ENCODE results near the gene LRIT1.

Gene LRIT1

GRCh38 chr10:84205049-84205852, 36.1 kb downstream of the LRIT1 start:
- peak; percentile 82 for TF ChIP-seq CTCF (IDR thresholded peaks at IDR 0.05; ENCODE audit: poor library complexity, severe bottlenecking)
- DNase-seq (ENCODE audit: low spot score) (no peak), ATAC-seq (ENCODE audit: low read depth) (peak; percentile 73)
- no peak overlapping the region for H3K27ac ChIP-seq (ENCODE audit: poor library complexity, severe bottlenecking)
- H3K4me3 ChIP-seq (ENCODE audit: severe bottlenecking) = no peak overlapping the region
- H3K9me3 ChIP-seq (ENCODE audit: severe bottlenecking) = no peaks in the 10 kb centered on the region
- no peaks in the 10 kb centered on the region for H3K36me3 ChIP-seq (ENCODE audit: low read depth)
- no peaks in the 10 kb centered on the region for H3K27me3 ChIP-seq (ENCODE audit: insufficient read depth, poor library complexity, severe bottlenecking)
- H3K4me1 ChIP-seq (ENCODE audit: insufficient read depth, poor library complexity, severe bottlenecking) = no peaks in the 10 kb centered on the region

- ATAC-seq (ENCODE audit: low read depth) (no peak), DNase-seq (ENCODE audit: low spot score) (no peak)
- Histone ChIP-seq H3K36me3 (ENCODE audit: low read depth) (no peaks in the 10 kb centered on the region), H3K27ac (ENCODE audit: poor library complexity, severe bottlenecking) (no peak overlapping the region), H3K9me3 (ENCODE audit: severe bottlenecking) (no peaks in the 10 kb centered on the region), H3K4me1 (ENCODE audit: insufficient read depth, poor library complexity, severe bottlenecking) (no peaks in the 10 kb centered on the region), H3K27me3 (ENCODE audit: insufficient read depth, poor library complexity, severe bottlenecking) (no peaks in the 10 kb centered on the region), H3K4me3 (ENCODE audit: severe bottlenecking) (no peak overlapping the region)
- TF ChIP-seq CTCF (IDR thresholded peaks at IDR 0.05; ENCODE audit: poor library complexity, severe bottlenecking) = no peak
Measured at GRCh38 chr10:84204610-84205009, 36.7 kb downstream of the LRIT1 start.

GRCh38 chr10:84204122-84204521, 37.2 kb downstream of the LRIT1 start:
- Histone ChIP-seq H3K4me1 (ENCODE audit: insufficient read depth, poor library complexity, severe bottlenecking) (no peaks in the 10 kb centered on the region), H3K36me3 (ENCODE audit: low read depth) (no peaks in the 10 kb centered on the region), H3K27ac (ENCODE audit: poor library complexity, severe bottlenecking) (no peak overlapping the region), H3K4me3 (ENCODE audit: severe bottlenecking) (no peak overlapping the region), H3K27me3 (ENCODE audit: insufficient read depth, poor library complexity, severe bottlenecking) (no peaks in the 10 kb centered on the region), H3K9me3 (ENCODE audit: severe bottlenecking) (no peaks in the 10 kb centered on the region)
- DNase-seq (ENCODE audit: low spot score) (no peak), ATAC-seq (ENCODE audit: low read depth) (0 out of 3 replicates have a peak, but pooled peaks have one; percentile 15)
- TF ChIP-seq CTCF (IDR thresholded peaks at IDR 0.05; ENCODE audit: poor library complexity, severe bottlenecking) = no peak

GRCh38 chr10:84202349-84202748, 39.0 kb downstream of the LRIT1 start:
- no peak overlapping the region for H3K27ac ChIP-seq (ENCODE audit: poor library complexity, severe bottlenecking)
- TF ChIP-seq CTCF (IDR thresholded peaks at IDR 0.05; ENCODE audit: poor library complexity, severe bottlenecking) = no peak
- DNase-seq (ENCODE audit: low spot score) (no peak), ATAC-seq (ENCODE audit: low read depth) (no peak)
- no peaks in the 10 kb centered on the region for H3K4me1 ChIP-seq (ENCODE audit: insufficient read depth, poor library complexity, severe bottlenecking)
- no peaks in the 10 kb centered on the region for H3K27me3 ChIP-seq (ENCODE audit: insufficient read depth, poor library complexity, severe bottlenecking)
- no peak overlapping the region for H3K4me3 ChIP-seq (ENCODE audit: severe bottlenecking)
- no peaks in the 10 kb centered on the region for H3K36me3 ChIP-seq (ENCODE audit: low read depth)
- no peaks in the 10 kb centered on the region for H3K9me3 ChIP-seq (ENCODE audit: severe bottlenecking)

- Histone ChIP-seq H3K27ac (ENCODE audit: poor library complexity, severe bottlenecking) (no peak overlapping the region), H3K4me3 (ENCODE audit: severe bottlenecking) (no peak overlapping the region), H3K4me1 (ENCODE audit: insufficient read depth, poor library complexity, severe bottlenecking) (no peaks in the 10 kb centered on the region), H3K27me3 (ENCODE audit: insufficient read depth, poor library complexity, severe bottlenecking) (no peaks in the 10 kb centered on the region), H3K36me3 (ENCODE audit: low read depth) (no peaks in the 10 kb centered on the region), H3K9me3 (ENCODE audit: severe bottlenecking) (no peaks in the 10 kb centered on the region)
- no peak for TF ChIP-seq CTCF (IDR thresholded peaks at IDR 0.05; ENCODE audit: poor library complexity, severe bottlenecking)
- ATAC-seq (ENCODE audit: low read depth) (no peak), DNase-seq (ENCODE audit: low spot score) (no peak)
Measured at GRCh38 chr10:84201682-84202081, 39.7 kb downstream of the LRIT1 start.
